Measurements from ENCODE around the gene CDIP1.

Gene CDIP1

DNA sequence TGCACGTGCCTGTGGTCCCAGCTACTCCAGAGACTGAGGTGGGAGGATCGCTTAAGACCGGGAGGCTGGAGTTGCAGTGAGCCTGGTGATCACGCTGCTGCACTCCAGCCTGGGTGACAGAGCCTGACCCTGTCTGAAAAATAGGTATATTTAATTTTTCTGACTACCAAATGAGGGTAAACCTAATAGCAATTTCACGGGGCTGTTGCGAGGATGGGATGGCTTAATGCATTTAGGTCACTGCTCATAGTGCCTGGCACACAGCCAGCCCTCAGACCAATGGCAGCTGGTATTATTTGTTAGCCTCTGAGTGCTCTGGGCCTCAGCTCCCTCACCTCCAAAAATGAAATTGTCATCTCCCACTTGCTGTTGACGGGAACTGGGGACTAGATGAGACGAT is 5.9 kb upstream of the CDIP1 start:
- Histone ChIP-seq H3K4me3 (no peak overlapping the region), H3K27ac (no peak overlapping the region)

DNA sequence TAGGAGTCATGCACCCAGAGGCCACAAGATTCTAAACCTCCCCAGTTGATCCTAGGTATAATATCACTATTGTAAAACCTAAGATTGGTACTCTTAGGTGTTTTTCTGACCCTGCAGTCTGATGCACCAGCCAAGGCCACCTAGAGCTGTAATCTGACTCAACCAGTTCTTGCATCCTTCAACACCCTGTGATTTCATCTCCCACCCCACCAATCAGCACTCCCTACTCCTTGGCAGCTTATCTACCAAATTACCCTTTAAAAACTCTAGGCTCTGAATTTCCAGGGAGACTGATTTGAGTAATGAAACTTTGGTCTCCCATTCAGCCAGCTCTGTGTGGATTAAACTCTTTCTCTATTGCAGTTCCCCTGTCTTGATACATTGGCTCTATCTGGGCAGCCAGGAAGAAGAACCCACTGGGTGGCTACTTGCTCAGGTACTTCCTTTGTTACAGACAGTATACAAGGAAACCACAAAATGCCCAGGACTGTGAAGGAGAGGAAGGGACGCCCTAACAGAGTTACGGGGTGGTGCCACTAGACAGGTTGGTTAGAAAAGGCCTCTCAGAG is 1.2 kb upstream of the CDIP1 start:
- Histone ChIP-seq H3K27ac (peak overlapping the region in 1 of 21 experiments; percentile 93), H3K4me3 (no peak overlapping the region)

DNA sequence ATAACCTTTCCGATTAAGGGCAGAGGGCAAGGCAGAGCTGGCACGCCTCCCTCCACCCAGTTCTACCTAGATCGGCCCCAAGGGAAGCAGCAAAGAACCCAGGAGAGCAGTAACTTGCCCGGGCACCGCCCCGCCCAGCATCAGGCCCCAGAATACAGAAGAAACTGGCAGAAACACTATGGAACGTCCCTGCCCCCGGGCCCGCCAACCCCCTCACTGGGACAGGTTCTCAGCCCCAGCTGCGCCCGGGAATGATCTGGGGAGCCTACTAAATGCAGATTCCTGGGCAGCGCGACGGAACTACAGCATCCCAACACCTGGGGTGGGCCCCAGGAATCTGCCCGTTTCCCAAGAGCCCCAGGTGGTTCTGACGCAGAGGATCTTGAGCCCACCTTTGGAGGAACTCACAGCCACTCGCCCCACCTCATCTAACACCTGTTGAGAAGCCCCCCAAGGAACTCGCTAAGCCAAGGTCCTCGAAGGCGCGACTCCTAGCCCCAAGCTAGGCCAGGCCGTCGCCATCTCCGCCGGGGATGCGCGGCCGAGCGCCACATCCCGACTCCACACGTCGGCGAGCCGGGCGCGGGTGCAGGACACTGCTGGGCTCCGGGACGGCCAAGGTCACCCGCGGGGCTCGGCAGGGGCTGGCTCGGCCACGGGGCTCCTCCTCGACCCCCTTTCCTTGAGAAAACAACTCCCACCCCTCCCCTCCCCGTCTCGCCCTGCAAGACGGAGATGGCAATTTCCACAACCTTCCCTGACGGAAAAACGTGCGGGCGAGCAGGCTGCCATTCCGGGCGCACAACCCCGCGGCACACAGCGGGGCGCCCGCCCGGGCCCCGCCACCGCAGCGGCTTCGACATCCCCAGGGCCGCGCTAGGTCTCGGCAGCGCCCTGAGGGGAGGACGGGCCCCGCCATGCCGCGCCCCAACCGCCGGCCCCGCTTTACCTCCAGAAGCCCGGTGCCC is 913 bp downstream of the CDIP1 start:
- Histone ChIP-seq H3K27ac (peak overlapping the region; percentile 35 to 98 (median 86)), H3K4me3 (peak overlapping the region; percentile 56 to 86 (median 72))

DNA sequence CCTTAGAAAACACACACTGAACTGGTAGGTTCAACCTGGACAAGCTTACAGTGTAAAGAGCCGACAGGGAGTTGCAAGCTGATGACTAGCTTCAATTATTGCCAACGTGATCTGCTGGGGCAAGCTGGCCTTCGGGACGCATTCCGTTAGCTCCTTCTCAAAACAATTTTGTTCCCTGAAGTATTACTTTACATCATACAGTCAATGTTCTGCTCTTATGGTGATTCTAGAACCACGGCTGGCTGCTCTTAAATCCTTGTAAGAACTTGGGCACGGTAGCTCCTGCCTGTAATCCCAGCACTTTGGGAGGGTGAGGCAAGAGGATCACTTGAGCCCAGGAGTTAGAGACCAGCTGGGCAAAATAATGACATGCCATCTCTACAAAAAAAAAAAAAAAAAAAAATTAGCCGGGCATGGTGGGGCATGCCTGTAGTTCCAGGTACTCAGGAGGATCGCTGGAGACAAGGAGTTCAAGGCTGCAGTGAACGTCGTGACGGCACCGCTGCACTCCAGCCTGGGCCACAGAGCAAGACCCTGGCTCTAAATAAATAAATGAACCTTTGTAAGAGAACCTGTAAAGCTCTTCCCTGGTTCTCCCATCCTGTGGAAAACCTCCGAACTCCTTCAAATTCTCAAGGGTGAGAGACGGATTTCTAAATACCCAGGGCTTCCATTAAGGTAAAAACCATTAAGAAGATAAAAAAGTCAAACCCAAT is 2.0 kb downstream of the CDIP1 start:
- Histone ChIP-seq H3K4me3 (peak overlapping the region in 2 of 7 experiments; percentile 76 to 86), H3K27ac (peak overlapping the region in 4 of 21 experiments; percentile 33 to 98 (median 69))

DNA sequence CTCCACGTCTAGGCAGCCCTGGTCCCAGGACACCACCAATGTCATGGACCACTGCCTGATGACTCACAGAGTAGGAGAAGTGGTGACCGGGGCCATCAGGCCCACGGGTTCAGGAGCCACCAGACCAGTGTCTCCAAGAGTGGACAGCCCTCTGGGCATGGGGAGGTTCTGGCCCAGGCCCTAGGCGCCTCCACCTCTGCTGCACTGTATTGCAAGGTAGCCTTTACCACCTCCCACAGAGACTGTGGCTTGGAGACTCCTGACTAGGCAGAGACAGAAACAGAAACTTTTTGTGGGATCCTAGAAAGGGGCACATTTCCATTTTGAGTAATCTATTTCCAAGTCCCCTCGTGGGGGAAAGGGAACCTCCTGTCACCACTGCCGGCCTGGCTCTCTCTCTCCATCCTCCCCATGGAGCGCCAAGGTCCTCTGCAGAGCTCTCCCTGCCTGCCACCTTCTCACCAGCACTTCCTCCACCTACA is 2.9 kb downstream of the CDIP1 start:
- H3K4me3 ChIP-seq, result no peak overlapping the region
- H3K27ac ChIP-seq, result peak overlapping the region in 3 of 21 experiments; percentile 4 to 38 (median 33)

DNA sequence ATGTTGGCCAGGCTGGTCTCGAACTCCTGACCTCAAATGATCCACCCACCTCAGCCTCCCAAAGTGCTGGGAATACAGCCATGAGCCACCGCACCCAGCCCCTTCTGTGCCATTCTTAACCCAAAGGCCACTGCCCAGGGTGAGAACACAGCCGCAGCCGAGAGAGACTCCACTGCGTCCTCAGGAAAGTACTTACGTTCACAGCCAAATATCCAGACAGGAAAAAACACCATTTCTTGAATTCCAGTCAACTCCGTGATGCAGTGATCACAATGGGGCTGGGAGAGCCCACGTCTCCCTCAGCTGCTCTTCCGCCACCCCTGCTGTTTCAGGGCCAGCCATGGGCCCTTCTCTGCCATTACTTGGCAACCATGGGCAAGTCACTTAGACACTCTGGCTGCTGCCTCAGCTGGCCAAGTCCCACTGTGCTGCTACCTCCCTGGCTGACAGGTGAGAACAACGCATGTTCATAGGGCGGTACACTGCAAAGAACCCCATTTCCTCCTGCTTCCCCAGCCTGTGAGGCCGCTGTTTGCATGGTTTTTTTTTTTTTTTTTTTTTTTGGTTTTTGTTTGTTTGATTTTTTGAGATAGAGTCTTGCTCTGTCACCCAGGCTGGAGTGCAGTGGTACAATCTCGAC is 4.3 kb downstream of the CDIP1 start:
- no peak overlapping the region for H3K4me3 ChIP-seq
- peak overlapping the region in 1 of 21 experiments; percentile 39 for H3K27ac ChIP-seq

DNA sequence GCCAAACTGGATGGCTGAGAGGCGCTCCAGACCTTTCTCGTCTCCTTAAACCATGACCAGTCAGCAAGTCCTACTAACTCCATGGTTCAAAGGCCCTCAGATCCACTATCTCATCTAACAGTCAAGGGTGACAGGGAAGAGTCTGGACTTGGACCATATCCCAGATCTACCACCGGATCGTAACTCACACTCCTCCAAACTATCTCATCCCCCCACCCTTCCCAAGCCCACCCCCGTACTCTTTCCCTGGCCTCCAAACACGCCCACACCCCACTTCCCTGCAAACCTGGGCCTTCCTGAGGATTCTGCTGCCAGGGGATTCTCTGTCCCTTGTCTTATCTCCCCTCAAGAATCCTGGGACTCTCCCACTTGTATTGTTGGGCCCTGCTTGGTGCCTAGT is 5.1 kb downstream of the CDIP1 start:
- H3K4me3 ChIP-seq, result no peak overlapping the region
- peak overlapping the region in 1 of 21 experiments; percentile 39 for H3K27ac ChIP-seq

DNA sequence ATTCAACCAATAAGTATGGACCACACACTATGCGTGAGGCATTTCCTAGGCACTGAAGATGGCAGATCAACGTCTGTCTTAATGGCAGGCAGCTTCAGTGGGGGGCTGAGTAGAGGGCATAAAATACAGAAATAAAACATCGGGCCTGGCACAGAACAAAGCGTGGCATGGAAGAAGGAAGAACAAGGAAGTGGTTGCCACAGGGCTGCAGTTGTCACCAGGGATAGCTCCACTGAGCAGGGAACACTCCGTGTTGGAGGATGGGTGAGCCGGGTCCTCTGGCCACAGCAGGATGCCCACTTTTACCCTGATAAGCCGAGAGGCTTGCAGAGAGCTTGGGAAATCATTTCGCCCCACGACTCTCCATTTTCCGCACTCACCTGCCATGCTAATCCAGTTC is 6.3 kb downstream of the CDIP1 start:
- Histone ChIP-seq H3K4me3 (no peak overlapping the region), H3K27ac (no peak overlapping the region)

DNA sequence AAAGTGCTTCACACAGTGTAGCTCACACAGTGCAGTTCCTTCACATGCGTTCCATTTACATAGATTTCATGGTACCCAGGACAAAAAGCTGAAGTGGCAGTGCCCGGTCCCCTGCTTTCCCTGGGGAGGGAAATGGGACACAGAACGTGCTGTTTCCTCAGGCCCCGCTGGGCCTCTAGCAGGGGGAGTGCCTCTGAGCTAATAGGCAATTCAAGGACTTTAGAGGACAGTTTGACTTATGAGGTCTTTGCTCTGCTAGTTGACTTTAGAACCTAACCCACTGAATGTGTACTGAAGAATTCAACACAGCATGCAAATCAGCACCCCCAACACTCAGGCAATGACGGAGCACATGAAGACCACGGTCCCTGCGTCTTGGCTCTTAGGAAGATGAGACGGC is 6.8 kb downstream of the CDIP1 start:
- Histone ChIP-seq H3K27ac (no peak overlapping the region), H3K4me3 (no peak overlapping the region)

DNA sequence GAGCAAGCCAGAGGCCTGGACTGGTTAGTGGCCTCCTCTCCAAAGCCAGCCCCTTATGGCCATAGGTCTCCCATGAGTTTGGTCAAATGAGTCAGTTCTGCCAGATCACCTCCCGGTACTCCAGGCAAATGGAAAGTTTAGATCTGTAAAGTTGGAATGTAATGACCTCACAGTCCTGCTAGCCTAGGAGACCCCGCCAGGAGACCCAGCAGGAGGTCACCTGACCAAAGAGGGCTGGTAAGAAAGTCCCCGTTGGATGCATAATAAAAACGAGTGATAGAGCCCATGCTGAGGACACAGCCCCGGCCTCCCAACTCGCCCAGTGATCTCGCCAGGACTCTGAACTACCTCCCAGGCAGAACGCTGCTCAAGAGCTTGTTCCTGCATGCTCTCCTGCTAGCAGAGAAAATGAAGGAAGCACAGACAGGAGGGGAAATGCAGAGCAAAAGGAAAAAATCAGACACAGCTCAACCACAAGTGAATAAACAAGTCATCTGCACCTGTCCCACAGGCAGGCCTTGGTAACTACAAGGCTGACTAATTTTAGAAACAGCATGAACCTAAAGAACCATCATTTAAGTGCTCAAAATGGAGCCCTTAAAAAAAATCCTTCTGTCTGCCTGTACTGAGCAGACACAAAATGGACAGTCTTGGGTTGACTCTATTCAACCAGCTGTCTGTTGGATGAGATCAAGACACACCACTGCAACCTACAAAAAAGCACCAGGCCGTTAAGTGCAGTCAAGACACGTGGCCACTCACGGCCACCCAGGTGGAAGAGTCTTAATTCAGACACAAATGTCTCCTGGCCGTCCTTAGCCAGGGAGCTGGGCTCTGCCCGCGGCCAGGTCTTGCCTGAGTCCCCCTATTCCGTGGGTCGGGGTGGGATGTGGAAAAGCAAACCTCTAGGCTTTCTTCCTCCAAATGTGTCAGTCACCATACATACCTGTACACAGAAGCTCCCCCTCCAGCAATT is 9.2 kb downstream of the CDIP1 start:
- H3K4me3 ChIP-seq, result no peak overlapping the region
- H3K27ac ChIP-seq, result peak overlapping the region in 11 of 21 experiments; percentile 5 to 70 (median 39)

DNA sequence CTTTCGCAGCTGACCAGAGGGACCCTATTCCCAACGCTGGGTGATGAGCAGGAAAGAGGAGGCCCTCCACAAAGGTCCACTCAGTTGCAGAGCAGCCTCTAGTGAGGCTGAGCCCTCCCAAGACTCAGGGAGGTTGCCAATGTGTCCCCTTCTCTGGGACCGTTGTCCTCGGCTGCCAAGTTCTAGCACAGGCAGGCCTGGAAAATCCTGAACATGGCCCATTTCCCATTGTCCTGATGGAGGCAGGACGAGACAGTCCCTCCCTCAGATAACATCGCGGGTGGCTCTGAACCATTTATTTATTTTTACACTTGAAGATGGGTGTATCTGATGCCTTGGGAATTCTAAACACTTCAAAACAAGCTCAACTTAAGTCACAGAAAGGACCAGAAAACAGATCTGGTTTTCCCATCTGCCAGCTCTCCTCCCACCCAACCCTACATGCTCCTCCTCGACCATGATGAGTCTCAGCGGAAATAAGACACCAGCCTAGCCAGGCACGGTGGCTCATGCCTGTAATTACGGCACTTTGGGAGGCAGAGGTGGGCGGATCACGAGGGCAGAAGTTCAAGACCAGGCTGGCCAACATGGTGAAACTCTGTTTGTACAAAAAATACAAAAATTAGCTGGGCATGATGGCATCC is 12.8 kb downstream of the CDIP1 start:
- H3K27ac ChIP-seq, result no peak overlapping the region
- no peak overlapping the region for H3K4me3 ChIP-seq

DNA sequence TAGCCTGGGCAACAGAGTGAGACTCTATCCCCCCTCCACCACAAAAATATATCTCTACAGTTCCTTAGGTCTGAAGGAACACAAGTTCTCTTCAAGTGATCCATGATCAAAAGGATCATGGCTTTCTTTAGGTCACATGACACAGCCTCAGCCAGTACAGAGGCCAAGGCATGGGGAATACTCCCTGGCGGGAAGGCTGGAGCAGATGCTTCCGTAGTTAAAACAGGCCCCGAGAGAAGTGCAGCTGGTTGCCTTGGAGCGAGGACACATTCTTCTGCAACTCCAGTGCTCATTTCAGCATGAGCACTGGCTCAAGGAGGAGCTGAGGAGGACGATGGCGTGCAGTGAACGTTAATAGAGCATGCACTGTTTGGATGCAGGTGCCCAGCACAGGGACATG is 13.5 kb downstream of the CDIP1 start:
- Histone ChIP-seq H3K4me3 (no peak overlapping the region), H3K27ac (no peak overlapping the region)

DNA sequence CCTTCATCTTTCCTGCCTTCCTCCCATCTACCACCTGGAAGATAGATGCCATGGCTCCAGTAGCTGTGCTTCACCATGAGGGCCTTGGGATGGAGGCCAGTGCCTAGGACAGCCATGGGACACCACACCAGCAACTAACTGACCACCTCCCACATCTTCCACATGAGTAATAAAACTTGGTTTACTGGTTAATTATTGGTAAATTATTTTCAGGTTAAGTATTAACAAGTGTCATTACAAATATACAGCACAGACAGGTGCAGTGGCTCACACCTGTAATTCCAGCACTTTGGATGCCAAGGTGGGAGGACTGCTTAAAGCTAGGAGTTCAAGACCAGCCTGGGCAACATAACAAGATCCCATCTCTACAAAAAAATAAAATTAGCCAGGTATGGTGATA is 14.0 kb downstream of the CDIP1 start:
- Histone ChIP-seq H3K4me3 (no peak overlapping the region), H3K27ac (no peak overlapping the region)

DNA sequence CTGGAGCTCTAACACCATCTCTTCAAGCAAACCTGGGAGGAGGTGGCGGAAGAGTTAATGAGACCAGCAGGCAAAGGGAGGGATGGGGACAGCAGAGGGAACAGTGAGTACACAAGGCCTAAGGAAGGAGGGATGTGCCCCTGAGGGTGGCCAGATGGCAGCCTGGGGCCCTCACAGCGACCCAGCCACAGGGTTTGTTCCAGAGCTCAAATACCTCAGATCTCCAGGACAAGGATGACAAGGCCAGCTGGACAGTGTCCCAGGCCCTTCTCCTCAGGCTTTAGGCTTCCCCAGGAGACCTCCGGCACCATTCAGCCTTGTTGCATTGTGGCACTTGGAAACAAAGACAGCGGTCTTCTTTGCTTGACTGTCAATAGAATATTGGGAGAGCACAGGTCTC is 14.9 kb downstream of the CDIP1 start:
- H3K27ac ChIP-seq, result no peak overlapping the region
- H3K4me3 ChIP-seq, result no peak overlapping the region

DNA sequence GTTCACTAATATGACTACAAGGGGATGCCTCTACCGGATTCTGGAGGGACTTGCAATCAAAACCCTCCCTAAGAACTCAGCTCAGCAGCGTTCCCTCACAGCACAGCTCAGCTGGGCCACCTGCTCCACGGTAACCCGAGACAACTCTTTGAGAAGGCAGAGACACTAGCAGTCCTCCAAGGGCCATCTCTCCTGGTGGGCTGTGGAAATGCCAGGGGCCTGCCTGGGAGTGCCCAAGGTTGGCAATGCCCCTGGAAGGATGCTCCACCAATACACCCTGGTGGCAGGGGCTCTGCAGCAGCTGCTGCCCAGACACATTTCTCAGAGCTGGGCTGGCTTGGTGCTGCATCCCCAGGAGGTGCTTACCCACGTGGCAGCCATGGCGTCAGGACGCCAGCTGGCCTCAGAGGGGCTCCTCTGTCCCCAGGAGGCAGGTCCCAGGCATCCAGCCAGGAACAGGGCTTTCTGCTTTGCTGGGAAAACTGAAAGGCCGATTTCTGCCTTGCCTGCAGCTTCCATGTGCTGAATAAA is 16.5 kb downstream of the CDIP1 start:
- Histone ChIP-seq H3K27ac (peak overlapping the region in 2 of 21 experiments; percentile 18 to 25), H3K4me3 (no peak overlapping the region)

DNA sequence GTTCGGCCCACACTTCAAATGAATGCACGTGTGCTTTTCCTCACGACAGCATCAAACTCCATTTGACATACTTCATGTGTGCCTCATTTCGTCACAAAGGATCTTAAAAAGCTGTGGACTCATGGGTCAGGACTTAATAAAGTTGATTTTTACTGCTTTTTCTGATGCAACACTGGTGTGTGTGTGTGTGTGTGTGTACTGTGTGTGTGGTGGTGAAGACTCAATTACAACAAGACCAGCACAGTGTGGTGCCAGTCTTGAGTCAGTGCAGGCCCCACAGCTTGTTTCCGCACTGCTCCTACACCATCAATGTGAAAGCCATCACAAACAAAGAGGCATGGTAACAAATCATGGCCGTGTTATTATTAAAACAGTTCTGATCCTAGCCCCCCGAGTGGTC is 17.7 kb downstream of the CDIP1 start:
- H3K27ac ChIP-seq, result no peak overlapping the region

DNA sequence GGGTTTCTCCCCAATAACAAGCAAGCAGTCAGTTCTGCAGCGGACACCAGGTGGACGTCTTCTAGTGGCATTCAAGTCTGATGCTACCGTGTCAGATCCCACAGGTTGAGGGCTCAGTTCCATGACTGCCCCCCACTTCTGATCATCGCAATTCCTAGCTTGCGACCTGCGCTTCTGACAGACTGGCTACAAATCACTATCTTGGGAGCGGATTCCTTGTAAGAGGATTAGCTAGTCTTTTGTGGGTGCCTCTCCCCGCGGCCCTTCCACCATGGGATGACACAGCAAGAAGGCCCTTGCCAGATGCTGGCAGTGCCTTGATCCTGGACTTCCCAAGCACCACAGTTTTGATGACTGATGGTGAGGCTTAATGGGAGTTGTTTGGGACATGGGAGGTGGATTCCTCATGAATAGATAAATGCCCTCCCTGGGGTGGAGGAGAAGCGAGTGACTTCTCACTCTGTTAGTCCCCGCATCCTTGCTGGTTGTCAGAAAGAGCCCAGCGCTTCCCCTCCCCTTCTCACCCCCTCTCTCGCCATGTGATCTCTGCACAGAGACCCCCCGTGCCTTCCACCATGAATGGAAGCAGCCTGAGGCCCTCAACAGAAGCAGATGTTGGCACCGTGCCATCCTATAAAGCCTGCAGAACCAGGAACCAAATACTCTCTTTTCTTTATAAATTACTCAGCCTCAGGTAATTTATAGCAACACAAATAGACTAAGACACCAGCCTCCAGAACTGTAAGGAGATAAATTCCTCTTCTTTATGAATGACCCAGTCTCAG is 19.1 kb downstream of the CDIP1 start:
- no peak overlapping the region for H3K27ac ChIP-seq
- H3K4me3 ChIP-seq, result no peak overlapping the region

More for the DNA sequence above, 17.7 kb downstream of the CDIP1 start:
- no peak overlapping the region for H3K4me3 ChIP-seq

Measured in skin epidermis (tissue), 12 donors.